ENCODE results near the gene PGM2.

PGM2 gene

GRCh38 chr4:37868238-37868637 is 41.8 kb downstream of the PGM2 start:
- no peak for DNase-seq
- H3K9ac ChIP-seq (ENCODE audit: low read length): no peak overlapping the region
- H3K27ac ChIP-seq (ENCODE audit: low read length, poor library complexity, severe bottlenecking): no peak overlapping the region
- no peak overlapping the region for H2BK5ac ChIP-seq (ENCODE audit: low read depth, low read length, poor library complexity, severe bottlenecking)
- no peak overlapping the region for H2BK12ac ChIP-seq (ENCODE audit: low read length in 2 of 2)
- no peak overlapping the region for H2AK5ac ChIP-seq (ENCODE audit: low read length, severe bottlenecking)
- no peaks in the 10 kb centered on the region for H3K9me3 ChIP-seq (ENCODE audit: control insufficient read depth, low read length)
- no peaks in the 10 kb centered on the region for H3K4me1 ChIP-seq (ENCODE audit: control insufficient read depth, insufficient read depth, low read depth, low read length)
- H3K4ac ChIP-seq (ENCODE audit: low read depth in 1 of 2, low read length in 2 of 2): no peak overlapping the region
- H3K4me3 ChIP-seq (ENCODE audit: insufficient read depth in 1 of 2, low read depth in 1 of 2, low read length in 2 of 2): no peak overlapping the region
- no peak overlapping the region for H3K23ac ChIP-seq (ENCODE audit: low read length in 2 of 2)
- WGBS: 96% methylated on average over 4 of the region's 4 CpGs
- H3K4me2 ChIP-seq (ENCODE audit: low read length, poor library complexity, severe bottlenecking): no peak overlapping the region
- H2BK15ac ChIP-seq (ENCODE audit: low read depth, poor library complexity, severe bottlenecking): no peak overlapping the region
- no peak overlapping the region for H4K91ac ChIP-seq (ENCODE audit: low read length)
- no peak overlapping the region for H3K14ac ChIP-seq (ENCODE audit: low read length in 2 of 2)
- no peak overlapping the region for H2AFZ ChIP-seq (ENCODE audit: low read depth, low read length)
- no peak overlapping the region for H3K18ac ChIP-seq (ENCODE audit: low read depth in 1 of 2, low read length in 2 of 2)
- H2BK120ac ChIP-seq (ENCODE audit: low read depth, low read length): no peak overlapping the region
- H3K27me3 ChIP-seq (ENCODE audit: control insufficient read depth in 1 of 2, insufficient read depth in 1 of 2, low read length in 2 of 2): no peaks in the 10 kb centered on the region
- peaks cover 3% of the 10 kb centered on the region in 2 experiments for H3K36me3 ChIP-seq (ENCODE audit: control insufficient read depth in 1 of 2, insufficient read depth in 2 of 2, low read depth in 1 of 2, low read length in 2 of 2)
- no peaks in the 10 kb centered on the region for H3K79me1 ChIP-seq (replicated peaks; ENCODE audit: low read length, poor library complexity, severe bottlenecking)
- H4K8ac ChIP-seq (ENCODE audit: low read length): no peak overlapping the region

DNA sequence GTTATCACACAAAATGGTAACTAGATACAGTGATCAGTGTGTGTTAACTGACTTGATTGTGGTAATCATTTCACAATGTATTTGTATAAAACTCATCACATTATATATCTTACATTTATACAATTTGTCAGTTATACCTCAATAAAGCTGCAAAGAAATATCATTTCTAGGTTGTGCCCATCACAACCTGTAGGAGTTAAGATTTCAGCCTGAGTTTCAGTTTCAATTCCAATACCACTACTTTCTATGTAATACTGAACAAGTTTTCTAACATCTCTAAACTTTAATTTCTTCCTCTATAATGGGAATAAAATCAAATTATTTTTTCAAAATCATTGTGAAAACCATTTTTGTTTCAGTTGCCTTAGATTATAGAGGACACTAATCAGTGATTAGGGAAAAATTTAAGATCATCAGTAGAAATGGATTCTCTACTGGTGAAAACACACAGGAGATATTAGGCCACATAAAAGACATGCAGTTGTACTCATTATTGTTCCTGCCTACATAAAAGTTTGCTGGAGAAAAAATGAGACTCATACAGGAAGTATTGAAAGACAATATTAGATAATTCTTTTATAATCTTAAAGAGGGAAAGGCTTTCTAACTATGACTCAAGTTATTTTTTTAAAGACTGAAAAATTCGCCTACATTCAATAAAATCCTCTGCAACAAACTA is 46.0 kb downstream of the PGM2 start:
- 71% methylated on average over 1 of the region's 1 CpG for WGBS

GRCh38 chr4:37873386-37873785 is 46.9 kb downstream of the PGM2 start:
- H3K9ac ChIP-seq (ENCODE audit: low read length): no peak overlapping the region
- no peak overlapping the region for H3K23ac ChIP-seq (ENCODE audit: low read length in 2 of 2)
- no CpG with 5 or more reads among the region's 1 CpG for WGBS

More for the DNA sequence above, 46.0 kb downstream of the PGM2 start:
- H2BK5ac ChIP-seq (ENCODE audit: low read depth, low read length, poor library complexity, severe bottlenecking): no peak overlapping the region
- no peak for DNase-seq
- no peak overlapping the region for H2AFZ ChIP-seq (ENCODE audit: low read depth, low read length)
- H4K8ac ChIP-seq (ENCODE audit: low read length): no peak overlapping the region
- H3K23ac ChIP-seq (ENCODE audit: low read length in 2 of 2): no peak overlapping the region
- H2AK5ac ChIP-seq (ENCODE audit: low read length, severe bottlenecking): no peak overlapping the region
- no peak overlapping the region for H3K27ac ChIP-seq (ENCODE audit: low read length, poor library complexity, severe bottlenecking)
- no peaks in the 10 kb centered on the region for H3K9me3 ChIP-seq (ENCODE audit: control insufficient read depth, low read length)
- no peak overlapping the region for H3K4me3 ChIP-seq (ENCODE audit: insufficient read depth in 1 of 2, low read depth in 1 of 2, low read length in 2 of 2)
- H3K79me1 ChIP-seq (replicated peaks; ENCODE audit: low read length, poor library complexity, severe bottlenecking): no peaks in the 10 kb centered on the region
- H3K14ac ChIP-seq (ENCODE audit: low read length in 2 of 2): no peak overlapping the region
- H3K4me1 ChIP-seq (ENCODE audit: control insufficient read depth, insufficient read depth, low read depth, low read length): no peaks in the 10 kb centered on the region
- no peak overlapping the region for H3K18ac ChIP-seq (ENCODE audit: low read depth in 1 of 2, low read length in 2 of 2)
- no peak overlapping the region for H4K91ac ChIP-seq (ENCODE audit: low read length)
- no peak overlapping the region for H2BK120ac ChIP-seq (ENCODE audit: low read depth, low read length)
- no peak overlapping the region for H2BK12ac ChIP-seq (ENCODE audit: low read length in 2 of 2)
- H3K36me3 ChIP-seq (ENCODE audit: control insufficient read depth in 1 of 2, insufficient read depth in 2 of 2, low read depth in 1 of 2, low read length in 2 of 2): no peaks in the 10 kb centered on the region
- H3K4me2 ChIP-seq (ENCODE audit: low read length, poor library complexity, severe bottlenecking): no peak overlapping the region
- no peak overlapping the region for H3K4ac ChIP-seq (ENCODE audit: low read depth in 1 of 2, low read length in 2 of 2)
- H3K27me3 ChIP-seq (ENCODE audit: control insufficient read depth in 1 of 2, insufficient read depth in 1 of 2, low read length in 2 of 2): no peaks in the 10 kb centered on the region
- H3K9ac ChIP-seq (ENCODE audit: low read length): no peak overlapping the region
- no peak overlapping the region for H2BK15ac ChIP-seq (ENCODE audit: low read depth, poor library complexity, severe bottlenecking)

DNA sequence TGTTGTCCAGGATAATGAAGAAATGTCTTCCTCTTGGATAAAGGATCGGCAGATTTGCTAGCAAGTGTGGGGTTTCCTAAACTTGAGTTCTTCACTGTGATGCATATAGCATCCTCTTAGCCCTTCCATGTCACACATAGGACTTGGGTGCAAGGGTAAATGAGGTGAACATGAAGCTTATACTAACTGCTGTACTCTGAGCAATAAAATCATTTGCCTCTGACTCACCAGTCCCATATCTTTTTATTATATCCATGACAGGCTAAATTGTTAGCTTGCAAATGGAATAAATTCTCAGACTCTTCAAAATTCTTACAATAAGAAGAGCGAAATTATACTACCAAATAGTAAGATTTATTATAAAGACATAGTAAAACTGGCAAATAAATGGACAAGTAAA is 49.7 kb downstream of the PGM2 start:
- Histone ChIP-seq H3K27ac (ENCODE audit: low read length, poor library complexity, severe bottlenecking) (no peak overlapping the region), H3K4me2 (ENCODE audit: low read length, poor library complexity, severe bottlenecking) (no peak overlapping the region), H3K36me3 (ENCODE audit: control insufficient read depth in 1 of 2, insufficient read depth in 2 of 2, low read depth in 1 of 2, low read length in 2 of 2) (no peaks in the 10 kb centered on the region), H3K9me3 (ENCODE audit: control insufficient read depth, low read length) (no peaks in the 10 kb centered on the region), H3K4me1 (ENCODE audit: control insufficient read depth, insufficient read depth, low read depth, low read length) (no peaks in the 10 kb centered on the region), H3K18ac (ENCODE audit: low read depth in 1 of 2, low read length in 2 of 2) (no peak overlapping the region), H3K4me3 (ENCODE audit: insufficient read depth in 1 of 2, low read depth in 1 of 2, low read length in 2 of 2) (no peak overlapping the region), H2BK5ac (ENCODE audit: low read depth, low read length, poor library complexity, severe bottlenecking) (no peak overlapping the region), H2BK12ac (ENCODE audit: low read length in 2 of 2) (no peak overlapping the region), H2AFZ (ENCODE audit: low read depth, low read length) (no peak overlapping the region), H2AK5ac (ENCODE audit: low read length, severe bottlenecking) (no peak overlapping the region), H3K23ac (ENCODE audit: low read length in 2 of 2) (no peak overlapping the region), H4K91ac (ENCODE audit: low read length) (no peak overlapping the region), H3K27me3 (ENCODE audit: control insufficient read depth in 1 of 2, insufficient read depth in 1 of 2, low read length in 2 of 2) (no peaks in the 10 kb centered on the region), H3K4ac (ENCODE audit: low read depth in 1 of 2, low read length in 2 of 2) (no peak overlapping the region), H4K8ac (ENCODE audit: low read length) (no peak overlapping the region), H2BK15ac (ENCODE audit: low read depth, poor library complexity, severe bottlenecking) (no peak overlapping the region), H3K79me1 (replicated peaks; ENCODE audit: low read length, poor library complexity, severe bottlenecking) (no peaks in the 10 kb centered on the region), H3K9ac (ENCODE audit: low read length) (no peak overlapping the region), H2BK120ac (ENCODE audit: low read depth, low read length) (no peak overlapping the region), H3K14ac (ENCODE audit: low read length in 2 of 2) (no peak overlapping the region)
- DNase-seq: no peak
- 71% methylated on average over 1 of the region's 2 CpGs for WGBS

More at GRCh38 chr4:37873386-37873785, 46.9 kb downstream of the PGM2 start:
- H4K8ac ChIP-seq (ENCODE audit: low read length): no peak overlapping the region
- H3K27me3 ChIP-seq (ENCODE audit: control insufficient read depth in 1 of 2, insufficient read depth in 1 of 2, low read length in 2 of 2): no peaks in the 10 kb centered on the region
- no peak overlapping the region for H3K18ac ChIP-seq (ENCODE audit: low read depth in 1 of 2, low read length in 2 of 2)
- no peak overlapping the region for H2BK120ac ChIP-seq (ENCODE audit: low read depth, low read length)
- H2AK5ac ChIP-seq (ENCODE audit: low read length, severe bottlenecking): no peak overlapping the region
- peak; percentile 51 for DNase-seq
- no peak overlapping the region for H2BK12ac ChIP-seq (ENCODE audit: low read length in 2 of 2)
- no peak overlapping the region for H4K91ac ChIP-seq (ENCODE audit: low read length)
- no peaks in the 10 kb centered on the region for H3K4me1 ChIP-seq (ENCODE audit: control insufficient read depth, insufficient read depth, low read depth, low read length)
- H3K27ac ChIP-seq (ENCODE audit: low read length, poor library complexity, severe bottlenecking): no peak overlapping the region
- H3K4me3 ChIP-seq (ENCODE audit: insufficient read depth in 1 of 2, low read depth in 1 of 2, low read length in 2 of 2): no peak overlapping the region
- H3K79me1 ChIP-seq (replicated peaks; ENCODE audit: low read length, poor library complexity, severe bottlenecking): no peaks in the 10 kb centered on the region
- H3K14ac ChIP-seq (ENCODE audit: low read length in 2 of 2): no peak overlapping the region
- H2AFZ ChIP-seq (ENCODE audit: low read depth, low read length): no peak overlapping the region
- H3K9me3 ChIP-seq (ENCODE audit: control insufficient read depth, low read length): no peaks in the 10 kb centered on the region
- H3K4ac ChIP-seq (ENCODE audit: low read depth in 1 of 2, low read length in 2 of 2): no peak overlapping the region
- no peak overlapping the region for H2BK15ac ChIP-seq (ENCODE audit: low read depth, poor library complexity, severe bottlenecking)
- no peak overlapping the region for H2BK5ac ChIP-seq (ENCODE audit: low read depth, low read length, poor library complexity, severe bottlenecking)
- H3K36me3 ChIP-seq (ENCODE audit: control insufficient read depth in 1 of 2, insufficient read depth in 2 of 2, low read depth in 1 of 2, low read length in 2 of 2): no peaks in the 10 kb centered on the region
- H3K4me2 ChIP-seq (ENCODE audit: low read length, poor library complexity, severe bottlenecking): no peak overlapping the region

Data from mesenchymal stem cell (in vitro differentiated cells and primary cell).